Subcutaneous adipose tissue (tissue), 4 donors: ENCODE data around the gene DVL3. TPM values are rescaled to one million over a fixed set of nuclear protein-coding genes. Genes with fewer than 3 reads are reported as not detected.

ENCODE experiments used
- total RNA-seq, 4 donors: library from RNA; depleted of rRNA; stranded (reverse); fragments of >200 nt; gene quantifications; one replicate each; pipeline ENCODE4 v1.1.0, GENCODE V29; 2016
- TF ChIP-seq, protein P1 (sequence below): fragments of 450-650 bp; IDR thresholded peaks from one replicate; pipeline ENCODE4 v1.5.1; 2016; ENCODE audit warnings: low read depth, mild to moderate bottlenecking, control low read depth, antibody characterized with exemption, moderate library complexity

DVL3 gene
- total RNA-seq, 4 donors from 2014 or later: 18.9 to 57.3 (median 32.6) TPM

DNA sequence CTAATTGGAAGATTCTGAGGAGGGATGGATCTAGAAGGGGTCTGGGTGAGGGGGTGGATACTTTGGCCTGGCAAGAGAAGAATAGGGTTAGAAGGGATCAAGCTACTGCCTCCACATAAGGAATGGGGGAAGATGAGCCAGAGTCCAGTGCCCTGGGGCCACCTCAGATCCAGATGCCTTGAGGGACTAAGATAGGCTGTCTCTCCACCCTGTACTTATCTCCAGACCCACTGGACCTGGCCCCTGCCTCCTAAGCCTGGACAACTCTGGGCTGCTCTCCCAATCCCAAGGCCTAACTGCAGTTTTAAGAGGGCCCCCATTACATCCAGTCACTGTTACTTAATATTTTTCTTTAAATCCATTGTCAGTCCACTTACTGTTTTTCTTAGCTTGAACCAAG, 2.0 kb downstream of the DVL3 start:
- TF ChIP-seq, protein P1, sequence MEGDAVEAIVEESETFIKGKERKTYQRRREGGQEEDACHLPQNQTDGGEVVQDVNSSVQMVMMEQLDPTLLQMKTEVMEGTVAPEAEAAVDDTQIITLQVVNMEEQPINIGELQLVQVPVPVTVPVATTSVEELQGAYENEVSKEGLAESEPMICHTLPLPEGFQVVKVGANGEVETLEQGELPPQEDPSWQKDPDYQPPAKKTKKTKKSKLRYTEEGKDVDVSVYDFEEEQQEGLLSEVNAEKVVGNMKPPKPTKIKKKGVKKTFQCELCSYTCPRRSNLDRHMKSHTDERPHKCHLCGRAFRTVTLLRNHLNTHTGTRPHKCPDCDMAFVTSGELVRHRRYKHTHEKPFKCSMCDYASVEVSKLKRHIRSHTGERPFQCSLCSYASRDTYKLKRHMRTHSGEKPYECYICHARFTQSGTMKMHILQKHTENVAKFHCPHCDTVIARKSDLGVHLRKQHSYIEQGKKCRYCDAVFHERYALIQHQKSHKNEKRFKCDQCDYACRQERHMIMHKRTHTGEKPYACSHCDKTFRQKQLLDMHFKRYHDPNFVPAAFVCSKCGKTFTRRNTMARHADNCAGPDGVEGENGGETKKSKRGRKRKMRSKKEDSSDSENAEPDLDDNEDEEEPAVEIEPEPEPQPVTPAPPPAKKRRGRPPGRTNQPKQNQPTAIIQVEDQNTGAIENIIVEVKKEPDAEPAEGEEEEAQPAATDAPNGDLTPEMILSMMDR: no peak

DNA sequence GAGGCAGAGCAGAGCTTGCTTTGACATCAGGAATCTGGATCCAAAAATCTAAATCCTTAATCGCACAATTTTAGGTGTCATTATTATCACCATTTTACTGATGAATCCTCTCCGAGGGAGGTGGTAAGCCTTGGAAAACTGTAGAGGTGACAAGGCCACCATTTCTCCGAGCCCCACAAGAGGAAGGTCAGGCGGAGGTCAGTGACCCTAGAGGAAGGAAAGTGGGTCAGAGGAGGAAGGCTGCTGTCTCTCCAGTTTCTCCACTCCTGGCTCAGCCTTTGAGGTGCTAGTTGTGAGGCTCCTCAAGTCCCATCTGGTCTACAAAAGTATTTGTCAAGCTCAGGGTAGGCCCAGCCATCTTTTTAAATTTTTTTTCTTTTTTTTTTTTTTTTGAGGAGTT, 3.2 kb downstream of the DVL3 start:
- TF ChIP-seq, protein P1: no peak

DNA sequence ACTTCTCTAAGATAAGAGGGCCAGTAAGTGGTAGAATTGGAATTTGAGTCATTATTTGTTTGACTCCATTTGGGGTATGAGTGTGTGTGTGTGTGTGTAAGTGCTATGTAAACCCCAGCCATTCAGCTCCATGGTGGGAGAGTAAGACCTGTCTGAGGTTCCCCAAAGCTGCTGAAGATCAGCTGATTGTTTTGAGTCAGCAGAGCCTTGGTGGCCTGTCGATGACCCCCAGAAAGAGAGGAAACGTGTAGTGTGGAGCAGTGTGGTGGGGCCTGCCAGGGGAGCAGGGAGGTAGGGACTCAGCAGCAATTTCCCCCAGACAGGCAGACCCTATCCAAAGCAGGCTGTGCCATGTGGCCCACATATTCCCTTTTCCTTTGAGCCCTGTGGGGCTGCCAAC, 5.3 kb downstream of the DVL3 start:
- TF ChIP-seq, protein P1: no peak

DNA sequence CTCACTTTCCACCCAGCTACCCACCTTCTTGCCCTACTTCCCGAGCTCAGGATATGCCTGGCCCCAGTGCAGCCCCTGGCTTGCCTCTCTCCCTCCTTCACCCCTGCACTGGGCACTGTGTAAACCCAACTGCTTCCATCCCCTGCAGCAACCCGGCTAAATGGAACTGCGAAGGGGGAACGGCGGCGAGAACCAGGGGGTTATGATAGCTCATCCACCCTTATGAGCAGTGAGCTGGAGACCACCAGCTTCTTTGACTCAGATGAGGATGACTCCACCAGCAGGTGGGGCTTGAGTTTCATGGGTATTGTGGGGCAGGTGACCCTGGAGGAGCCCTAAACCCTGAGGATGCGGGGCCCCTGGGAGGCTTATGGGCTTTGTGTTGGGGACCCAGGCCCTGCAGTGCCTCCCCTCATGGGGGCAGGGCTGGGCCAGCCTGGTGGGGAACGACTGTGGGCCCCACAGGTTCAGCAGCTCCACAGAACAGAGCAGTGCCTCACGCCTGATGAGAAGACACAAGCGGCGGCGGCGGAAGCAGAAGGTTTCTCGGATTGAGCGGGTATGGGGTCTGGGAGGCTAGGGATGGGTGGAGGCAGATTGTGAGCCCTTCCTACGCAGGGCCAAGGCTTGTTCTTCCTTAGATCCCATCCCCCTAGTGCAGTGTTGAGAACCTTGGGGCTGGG, 9.6 kb downstream of the DVL3 start:
- TF ChIP-seq, protein P1: no peak

DNA sequence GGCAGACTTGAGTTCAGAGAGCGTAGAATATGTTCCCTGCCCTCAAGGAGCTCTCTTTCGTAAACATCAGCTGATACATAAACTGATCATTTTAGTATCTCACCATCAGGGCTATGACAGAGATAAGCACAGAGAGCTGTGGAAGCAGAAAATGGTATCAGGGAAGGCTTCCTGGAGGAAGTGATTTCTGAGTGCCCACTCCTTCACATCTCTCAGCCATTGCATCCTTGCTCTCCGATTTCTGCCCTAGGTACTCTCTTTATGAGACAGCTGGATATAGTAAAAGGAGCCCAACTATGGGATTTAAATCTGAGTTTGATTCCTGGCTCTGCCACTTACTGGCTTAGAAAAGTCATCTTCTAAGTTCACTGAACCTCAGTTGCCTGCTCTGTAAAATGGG, 10.4 kb downstream of the DVL3 start:
- TF ChIP-seq, protein P1: no peak

DNA sequence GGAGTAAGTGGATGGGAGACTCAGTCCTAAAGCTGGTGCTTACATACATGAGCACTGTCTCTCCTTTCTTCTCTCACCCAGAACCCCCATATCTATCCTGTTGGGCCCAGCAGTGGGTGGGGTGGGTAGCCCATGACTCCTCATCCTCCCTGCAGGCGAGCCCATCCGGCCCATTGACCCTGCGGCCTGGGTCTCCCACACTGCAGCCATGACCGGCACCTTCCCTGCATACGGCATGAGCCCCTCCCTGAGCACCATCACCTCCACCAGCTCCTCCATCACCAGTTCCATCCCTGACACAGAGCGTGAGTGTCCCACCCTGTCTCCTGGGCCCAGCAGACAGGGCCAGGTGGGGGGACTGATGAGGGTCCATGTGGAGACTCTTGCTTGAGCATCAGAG, 11.5 kb downstream of the DVL3 start:
- TF ChIP-seq, protein P1: no peak

DNA sequence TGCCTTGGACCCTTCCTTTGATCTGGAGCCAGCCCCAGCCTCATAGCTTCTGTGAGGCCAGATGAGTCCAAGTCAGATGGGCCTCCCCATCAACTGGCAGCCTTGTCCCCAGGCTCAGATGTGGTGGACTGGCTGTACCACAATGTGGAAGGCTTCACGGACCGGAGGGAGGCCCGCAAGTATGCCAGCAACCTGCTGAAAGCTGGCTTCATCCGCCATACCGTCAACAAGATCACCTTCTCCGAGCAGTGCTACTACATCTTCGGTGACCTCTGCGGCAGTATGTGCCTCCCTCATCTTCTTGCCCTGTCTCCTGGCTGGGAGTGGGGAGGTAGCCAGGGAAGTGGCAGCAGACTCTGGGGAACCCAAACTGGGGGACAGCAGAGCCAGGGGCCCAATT, 12.6 kb downstream of the DVL3 start:
- TF ChIP-seq, protein P1: no peak
